C4-2B (cell line): ENCODE results near the gene LRRC28.

Experiments used
- H3K27ac ChIP-seq: fragments of 450-650 bp; 2 replicates; pipeline ENCODE4 v1.5.1; 2017
- CTCF ChIP-seq: fragments of 450-650 bp; conservative IDR thresholded peaks from 2 replicates; pipeline ENCODE4 v1.5.1; 2017; ENCODE audit warnings: mild to moderate bottlenecking
- ZFX ChIP-seq: fragments of 450-650 bp; IDR thresholded peaks from 2 replicates; pipeline ENCODE4 v1.6.1; 2017

LRRC28 gene

GRCh38 chr15:99406120-99406519 is 154.8 kb downstream of the LRRC28 start:
- TF ChIP-seq CTCF (no peak), ZFX (no peak)
- no peak overlapping the region for H3K27ac ChIP-seq

- no peak overlapping the region for H3K27ac ChIP-seq
- TF ChIP-seq ZFX (no peak), CTCF (no peak)
Measured at GRCh38 chr15:99406716-99407487, 155.6 kb downstream of the LRRC28 start.

GRCh38 chr15:99407716-99408115 is 156.4 kb downstream of the LRRC28 start:
- no peak overlapping the region for H3K27ac ChIP-seq
- TF ChIP-seq CTCF (no peak), ZFX (no peak)

GRCh38 chr15:99408236-99409096 is 157.2 kb downstream of the LRRC28 start:
- no peak overlapping the region for H3K27ac ChIP-seq
- TF ChIP-seq CTCF (no peak), ZFX (no peak)

GRCh38 chr15:99409097-99409473 is 157.8 kb downstream of the LRRC28 start:
- no peak overlapping the region for H3K27ac ChIP-seq
- TF ChIP-seq CTCF (no peak; the same call in 1 of the 2 replicates), ZFX (no peak)

- no peak for TF ChIP-seq ZFX
- no peak for TF ChIP-seq CTCF
- no peak overlapping the region for H3K27ac ChIP-seq
Measured at GRCh38 chr15:99409560-99409959, 158.3 kb downstream of the LRRC28 start.

GRCh38 chr15:99410477-99410876 is 159.2 kb downstream of the LRRC28 start:
- no peak overlapping the region for H3K27ac ChIP-seq
- TF ChIP-seq ZFX: no peak
